Fibroblast of the conjunctiva (primary cell): ENCODE results near the gene ASCL2.
"Not testable (repeated sequence)": the region's sequence is repeated elsewhere in the genome, so short reads cannot be mapped to it uniquely, and the experiment has no call there.

Source experiments
- DNase-seq: peaks from one replicate; pipeline ENCODE4 v3.0.0-alpha.2; 2010; ENCODE audit warnings: low read depth

Gene ASCL2

DNA sequence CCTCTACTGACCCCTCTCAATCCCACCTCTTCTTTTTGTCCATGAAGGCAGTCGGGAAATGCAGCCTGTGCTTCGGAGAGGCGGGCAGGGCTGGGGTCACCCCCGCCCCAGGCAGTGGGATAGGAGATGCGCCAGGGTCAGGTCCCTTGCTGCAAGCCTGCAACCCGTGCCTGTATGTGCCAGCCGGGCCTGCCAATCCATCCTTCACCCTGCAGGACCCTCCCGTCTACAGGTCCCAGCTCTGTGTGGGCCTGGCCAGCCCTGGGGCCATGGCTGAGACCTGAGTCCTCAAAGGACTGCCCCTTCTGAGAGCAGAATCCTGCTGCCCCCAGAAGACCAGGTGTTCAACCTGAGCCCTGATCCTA is 10.9 kb downstream of the ASCL2 start:
- no peak for DNase-seq

DNA sequence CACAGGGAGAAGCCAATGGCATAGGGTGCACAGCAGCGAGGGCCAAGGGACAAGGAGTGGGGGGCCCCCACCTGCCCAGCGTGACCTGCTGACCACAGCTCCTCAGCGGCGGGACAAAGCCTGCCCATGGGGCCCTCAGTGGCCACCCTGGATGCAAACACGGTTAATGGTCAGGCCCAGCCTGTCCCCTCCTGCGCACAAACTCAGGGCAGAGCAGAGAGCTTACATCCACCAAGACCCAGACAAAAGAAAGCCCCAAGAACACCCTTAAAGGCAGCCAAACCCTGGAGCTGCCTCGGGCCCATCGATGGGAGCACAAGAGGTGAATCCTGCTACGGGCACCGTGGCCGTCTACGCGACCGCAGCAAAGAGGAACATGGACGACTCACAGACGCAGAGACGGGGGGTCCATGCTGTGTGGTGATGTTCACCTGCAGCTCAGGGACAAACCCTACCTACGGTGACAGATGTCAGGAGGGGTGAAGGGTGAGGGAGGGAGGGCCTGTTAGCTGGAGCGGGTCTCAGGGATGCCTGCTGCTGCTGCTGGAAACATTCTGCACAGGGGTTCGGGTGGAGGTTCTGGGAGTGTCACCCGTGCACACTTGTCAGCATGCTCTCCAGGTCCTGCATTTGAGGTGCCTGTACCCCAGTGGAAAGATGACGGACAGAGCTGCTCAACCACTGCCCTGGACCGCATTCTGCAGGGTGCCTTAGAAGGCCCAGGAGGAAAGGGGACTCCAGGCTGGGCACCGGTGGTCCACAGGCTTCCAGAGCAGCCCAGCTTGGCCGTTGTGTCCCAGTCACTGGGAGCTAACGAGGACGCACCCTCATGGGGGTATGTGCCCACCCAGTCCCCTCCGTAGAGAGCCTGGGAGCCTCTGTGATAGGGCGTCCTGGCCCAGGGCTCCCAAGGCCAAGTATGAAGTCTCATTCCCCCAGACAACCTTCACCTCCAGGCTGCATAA is 11.6 kb downstream of the ASCL2 start:
- no peak for DNase-seq

DNA sequence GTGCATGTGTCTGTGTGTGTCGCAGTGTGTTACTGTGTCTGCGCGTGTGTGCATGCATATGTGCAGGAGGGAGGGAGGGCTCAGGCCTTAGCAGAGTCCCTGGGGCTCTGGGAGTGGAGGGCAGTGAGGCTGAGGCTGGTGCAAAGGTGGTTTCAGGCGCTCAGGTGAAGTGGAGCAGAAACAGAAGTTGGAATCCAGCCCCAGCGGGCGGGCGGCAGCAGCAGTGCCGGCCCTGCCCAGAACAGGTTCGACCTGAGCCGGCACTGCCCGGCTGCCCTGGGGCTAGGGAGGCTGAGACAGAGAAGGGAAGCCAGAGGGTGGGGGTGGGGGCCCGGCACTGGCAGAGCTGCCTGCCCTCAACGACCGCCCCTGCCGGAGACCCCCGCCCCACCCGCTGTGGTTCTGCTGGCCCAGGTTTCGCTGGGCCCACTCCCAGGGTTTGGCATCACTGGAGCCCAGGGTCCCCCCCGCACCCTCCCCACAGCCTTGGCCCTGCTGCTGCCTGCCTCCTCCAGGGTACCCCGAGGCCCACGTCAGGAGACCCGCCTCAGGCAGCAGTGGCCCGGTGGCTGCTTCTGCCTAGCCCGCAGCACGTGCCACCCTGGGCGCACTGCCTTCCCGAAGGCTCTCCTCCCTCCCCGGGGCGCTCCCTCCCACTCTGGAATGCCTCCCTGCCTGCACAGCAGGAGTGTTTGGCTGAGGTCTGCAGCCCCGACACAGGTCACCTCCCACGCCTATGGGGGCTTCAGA is 13.3 kb downstream of the ASCL2 start:
- DNase-seq = no peak

DNA sequence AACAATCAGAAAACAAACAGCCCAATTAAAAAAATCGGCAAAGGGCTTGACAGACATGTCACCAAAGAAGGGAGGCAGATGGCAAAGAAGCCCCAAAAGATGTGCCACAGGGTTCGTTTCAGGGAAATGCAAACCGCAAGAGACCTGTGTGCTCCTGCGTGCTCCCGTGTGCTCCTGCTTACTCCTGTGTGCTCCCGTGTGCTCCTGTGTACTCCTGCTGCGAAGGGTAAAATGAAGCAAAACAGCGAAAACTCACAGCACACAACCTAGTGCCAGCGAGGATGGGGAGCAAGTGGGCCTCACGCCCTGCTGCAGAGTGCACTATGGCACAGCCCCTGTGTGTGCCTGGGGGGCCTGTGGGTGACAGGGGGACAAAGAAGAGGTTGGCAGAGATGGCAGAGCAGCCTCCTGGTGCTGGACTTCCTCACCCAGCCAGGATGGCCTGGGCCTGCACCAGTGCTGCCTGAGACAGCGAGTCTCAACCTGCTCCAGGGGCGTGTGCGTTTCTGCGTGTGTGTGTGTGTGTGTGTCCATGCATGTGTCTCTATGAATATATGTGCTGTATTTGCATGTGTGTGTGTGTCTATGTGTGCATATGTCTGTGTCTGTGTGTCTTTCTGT is 14.0 kb downstream of the ASCL2 start:
- DNase-seq = no peak

DNA sequence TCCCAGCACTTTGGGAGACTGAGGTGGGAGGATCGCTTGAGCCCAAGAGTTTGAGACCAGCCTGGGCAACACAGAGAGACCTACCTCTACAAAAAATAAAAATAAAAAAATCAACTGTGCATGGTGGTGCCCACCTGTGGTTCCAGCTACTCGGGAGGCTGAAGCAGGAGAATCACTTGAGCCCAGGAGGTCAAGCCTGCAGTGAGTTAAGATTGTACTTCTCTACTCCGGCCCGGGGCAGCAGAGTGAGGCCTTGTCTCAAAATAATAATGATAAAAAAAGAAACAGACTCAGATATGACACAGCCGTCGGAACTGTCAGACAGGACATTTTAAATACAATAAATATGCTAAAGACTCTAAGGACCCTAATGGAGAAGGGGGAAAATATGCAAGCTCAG is 18.4 kb downstream of the ASCL2 start:
- no peak for DNase-seq

DNA sequence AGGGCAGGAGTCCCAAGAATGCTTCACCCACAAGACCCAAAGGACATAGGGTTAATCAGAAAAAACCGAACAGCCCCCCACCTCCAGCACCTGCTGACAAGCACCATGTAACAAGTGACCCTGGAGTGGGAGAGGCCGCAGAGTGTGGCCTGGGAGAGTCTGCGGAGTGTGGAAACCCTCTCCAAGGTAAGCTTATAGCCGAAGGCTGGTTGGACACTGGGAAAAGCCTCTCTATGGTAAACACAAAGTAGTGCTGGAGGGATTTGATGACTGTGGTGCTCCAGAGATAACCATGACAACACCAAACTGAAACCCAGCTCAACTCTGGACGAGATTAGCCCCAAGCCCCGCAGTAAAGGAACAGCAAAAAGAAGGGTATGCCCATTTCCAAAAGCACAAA is 19.2 kb downstream of the ASCL2 start:
- DNase-seq = no peak

DNA sequence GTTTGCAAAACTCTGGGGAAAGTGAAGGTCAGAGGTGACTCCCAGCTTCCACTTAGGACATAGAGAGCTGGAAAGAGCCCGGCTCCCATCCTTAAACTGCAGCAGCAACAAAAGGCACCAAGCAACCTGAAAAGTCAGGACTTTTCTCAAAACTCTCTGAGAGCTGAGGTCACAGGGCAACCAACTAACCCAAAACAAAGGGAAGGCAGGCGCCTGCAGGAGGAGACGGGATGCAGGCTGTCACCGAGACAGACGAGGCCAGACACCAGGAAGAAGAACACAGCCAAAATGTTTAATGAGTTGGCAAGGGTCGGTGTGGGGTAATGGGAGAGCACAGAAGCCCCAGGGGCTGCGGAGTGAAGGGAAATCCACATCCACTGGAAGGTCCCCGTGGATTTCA is 19.9 kb downstream of the ASCL2 start:
- no peak for DNase-seq

DNA sequence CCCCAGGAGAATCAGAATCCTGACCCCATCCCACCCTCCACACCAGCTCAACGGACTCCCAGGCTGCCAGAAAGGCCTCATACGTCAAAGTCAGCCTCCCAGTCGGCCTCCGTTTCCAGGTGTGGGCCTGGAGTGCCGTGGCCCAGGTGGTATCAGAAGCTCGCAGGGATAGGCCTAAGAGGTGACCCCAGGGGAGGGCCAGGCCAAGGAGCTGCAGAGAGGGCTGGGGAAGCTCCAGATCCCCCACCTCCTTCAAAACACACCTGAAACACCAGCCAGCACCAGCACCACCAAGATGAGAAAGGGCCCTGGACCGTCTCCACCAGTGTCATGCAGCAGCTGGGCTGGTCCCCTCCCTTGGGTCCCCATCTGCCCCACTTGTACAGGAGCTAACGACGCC is 20.3 kb downstream of the ASCL2 start:
- DNase-seq = no peak

DNA sequence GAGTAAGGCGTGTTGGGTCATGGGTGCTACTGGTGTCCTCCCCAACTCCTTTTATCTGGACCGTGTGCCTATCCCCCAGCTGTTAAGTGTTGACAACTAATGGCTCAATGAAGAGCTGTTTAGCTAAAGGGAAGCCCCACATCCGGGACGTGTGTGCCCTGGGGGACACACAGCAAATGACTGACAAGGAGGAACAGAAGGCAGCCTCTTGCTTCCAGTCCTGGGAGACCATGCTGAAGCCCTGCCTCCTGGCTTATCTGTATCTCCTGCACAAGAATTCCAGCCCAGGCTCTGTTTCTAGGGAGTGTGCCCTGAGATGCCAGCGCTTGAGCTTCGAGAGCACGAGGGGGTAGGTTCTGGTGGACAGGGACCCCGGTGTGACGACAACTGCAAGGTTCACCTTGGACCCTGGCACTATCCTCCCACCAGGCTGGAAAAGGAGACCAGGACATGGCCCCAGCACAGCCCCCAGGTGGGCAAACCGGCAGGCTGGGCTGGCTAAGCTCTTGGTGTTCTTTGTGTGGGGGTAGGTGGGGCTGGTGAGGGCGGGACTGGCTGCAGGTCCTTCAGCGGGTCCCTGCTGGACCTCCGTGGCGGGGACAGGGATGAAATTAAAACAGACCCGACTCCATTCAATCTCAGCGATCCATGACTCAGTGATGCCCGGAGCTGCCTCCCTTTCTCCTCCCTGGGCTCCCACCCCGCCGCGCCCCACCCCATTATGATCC is 21.0 kb downstream of the ASCL2 start:
- no peak for DNase-seq

DNA sequence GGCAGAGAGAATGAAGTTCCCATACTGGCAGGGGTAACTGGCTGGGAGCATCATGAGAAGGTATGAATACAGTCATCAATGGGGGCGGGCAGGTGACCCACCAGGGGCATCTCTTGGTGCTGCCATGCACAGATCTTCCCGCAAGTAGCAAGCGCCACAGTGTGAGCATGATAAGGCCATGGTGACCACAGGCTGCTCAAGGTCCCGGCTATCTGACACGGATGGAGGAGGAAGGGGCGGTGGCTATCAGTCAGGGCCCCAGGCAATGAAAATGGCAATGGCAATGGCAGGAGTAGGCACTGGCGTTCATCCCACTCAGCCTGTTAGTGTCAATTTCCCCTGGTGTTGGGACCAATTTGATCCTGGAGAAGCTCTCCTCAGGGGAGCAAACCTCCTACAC is 21.6 kb downstream of the ASCL2 start:
- DNase-seq = no peak

DNA sequence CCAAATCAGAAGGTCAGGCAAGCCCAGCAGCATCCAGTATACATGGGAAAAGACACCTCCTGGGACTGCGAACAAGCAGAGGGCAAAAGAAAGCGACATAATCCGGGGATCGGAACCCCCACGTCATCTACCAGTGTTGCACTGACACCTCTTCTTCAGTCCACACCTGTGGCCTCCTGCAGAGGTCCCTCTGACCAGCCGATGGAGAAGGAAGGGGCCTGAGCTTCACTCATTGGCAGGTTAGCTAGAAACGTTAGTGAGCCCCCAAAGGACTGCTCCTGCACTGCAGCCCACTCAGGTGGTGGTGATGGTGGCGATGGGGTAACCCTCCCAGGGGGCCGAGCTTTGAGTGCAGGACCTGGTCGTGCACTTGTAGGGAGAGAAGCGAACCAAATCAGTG is 22.1 kb downstream of the ASCL2 start:
- DNase-seq = no peak

DNA sequence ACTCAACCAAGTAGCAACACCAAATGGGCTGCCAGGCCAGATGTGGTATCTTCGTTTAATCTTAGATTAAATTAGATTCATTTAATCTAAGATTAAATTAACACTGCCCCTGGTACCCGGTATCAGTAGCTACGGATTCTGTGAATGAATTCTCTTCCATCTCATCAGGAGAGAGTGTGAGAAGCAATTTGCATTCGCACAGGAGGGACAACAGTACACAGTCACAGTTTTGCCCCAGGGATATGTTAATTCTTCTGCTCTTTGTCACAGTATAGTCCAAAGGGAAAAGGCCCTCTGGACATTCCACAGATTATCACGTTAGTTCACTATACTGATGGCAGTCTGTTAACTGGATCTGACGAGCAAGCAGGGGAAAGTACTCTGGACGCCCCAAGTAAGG is 22.9 kb downstream of the ASCL2 start:
- DNase-seq = no peak

DNA sequence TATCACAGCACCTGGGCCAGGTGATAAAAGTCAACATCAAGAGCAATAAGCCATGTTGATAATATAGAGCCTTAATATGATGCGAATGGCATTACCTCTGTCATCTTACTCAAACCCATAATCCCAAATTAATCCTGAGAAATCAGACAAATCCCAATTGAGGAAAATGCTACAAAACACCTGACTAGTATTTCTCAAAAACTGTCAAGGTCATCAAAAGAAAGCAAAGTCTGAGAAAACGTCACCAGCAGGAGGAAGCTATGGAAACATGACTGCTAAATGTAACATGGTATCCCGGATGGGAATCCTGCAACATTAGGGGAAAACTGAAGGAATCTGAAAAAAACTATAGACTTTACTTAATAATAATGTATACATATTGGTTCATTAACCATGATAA is 29.6 kb downstream of the ASCL2 start:
- no peak for DNase-seq

DNA sequence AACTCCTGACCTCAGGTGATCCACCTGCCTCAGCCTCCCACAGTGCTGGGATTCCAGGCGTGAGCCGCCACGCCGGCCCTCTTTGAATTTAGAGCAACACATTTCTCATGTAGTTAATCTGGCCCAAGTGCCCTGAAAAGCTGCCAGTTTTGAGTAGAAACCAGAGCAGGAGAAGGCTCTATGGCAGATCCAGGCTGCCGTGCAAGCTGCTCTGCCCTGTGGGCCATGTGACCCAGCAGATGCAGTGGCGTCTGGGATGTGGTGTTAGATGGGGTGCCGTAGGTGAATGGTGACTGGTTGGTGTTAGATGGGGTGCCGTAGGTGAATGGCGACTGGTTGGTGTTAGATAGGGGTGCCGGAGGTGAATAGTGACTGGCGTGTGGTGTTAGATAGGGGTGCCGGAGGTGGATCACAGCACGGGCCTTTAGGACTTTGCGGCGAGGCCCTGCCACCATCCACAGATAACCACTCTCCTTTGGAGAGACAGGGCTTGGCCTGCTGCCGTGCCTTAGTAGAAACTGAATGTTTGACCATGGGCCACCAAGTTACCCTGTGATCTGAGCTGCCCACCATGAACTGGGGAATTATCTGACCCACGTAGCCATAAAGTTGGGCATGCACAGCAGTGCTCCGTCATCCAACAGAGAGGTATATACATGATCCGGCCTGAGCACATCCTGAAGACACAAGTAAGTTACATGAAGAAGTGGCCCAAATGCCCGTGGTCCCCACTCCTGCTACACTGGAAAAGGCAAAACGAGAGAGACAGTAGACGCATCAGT is 32.7 kb downstream of the ASCL2 start:
- no peak for DNase-seq

DNA sequence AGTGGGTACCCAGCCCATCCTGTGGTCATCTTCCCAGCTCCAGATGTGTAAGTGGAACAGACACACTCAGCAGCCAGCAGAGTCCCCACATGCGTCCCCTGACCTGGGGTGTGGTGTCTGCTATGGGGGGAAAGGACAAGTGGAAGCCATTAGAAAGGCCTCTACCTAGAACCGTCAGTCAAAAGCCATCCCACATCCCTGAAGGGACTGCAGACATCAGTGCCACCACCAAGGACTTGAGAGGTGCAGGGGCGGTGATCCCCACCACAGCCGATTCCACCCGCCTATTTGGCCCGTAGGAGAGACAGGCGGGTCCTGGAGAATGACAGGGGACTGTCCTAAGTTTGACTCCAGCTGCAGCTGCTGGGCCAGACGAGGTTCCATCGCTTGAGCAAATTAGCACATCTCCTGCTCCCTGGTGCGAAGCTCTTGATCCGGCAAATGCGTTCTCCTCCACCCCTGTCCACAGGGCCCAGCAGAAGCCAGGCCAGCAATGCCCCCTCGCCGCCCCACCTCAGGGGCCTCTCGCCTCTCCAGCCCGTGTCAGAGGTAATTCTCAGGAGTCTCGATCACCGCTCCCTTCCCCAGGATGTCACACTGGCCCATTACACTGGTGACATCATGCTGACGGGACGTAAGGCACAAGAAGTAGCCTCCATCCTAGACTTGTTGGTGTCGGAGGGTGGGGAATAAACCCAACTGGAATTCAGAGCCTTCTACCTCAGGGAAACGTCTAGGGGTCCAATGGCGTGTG is 33.8 kb downstream of the ASCL2 start:
- DNase-seq = not testable (repeated sequence)

DNA sequence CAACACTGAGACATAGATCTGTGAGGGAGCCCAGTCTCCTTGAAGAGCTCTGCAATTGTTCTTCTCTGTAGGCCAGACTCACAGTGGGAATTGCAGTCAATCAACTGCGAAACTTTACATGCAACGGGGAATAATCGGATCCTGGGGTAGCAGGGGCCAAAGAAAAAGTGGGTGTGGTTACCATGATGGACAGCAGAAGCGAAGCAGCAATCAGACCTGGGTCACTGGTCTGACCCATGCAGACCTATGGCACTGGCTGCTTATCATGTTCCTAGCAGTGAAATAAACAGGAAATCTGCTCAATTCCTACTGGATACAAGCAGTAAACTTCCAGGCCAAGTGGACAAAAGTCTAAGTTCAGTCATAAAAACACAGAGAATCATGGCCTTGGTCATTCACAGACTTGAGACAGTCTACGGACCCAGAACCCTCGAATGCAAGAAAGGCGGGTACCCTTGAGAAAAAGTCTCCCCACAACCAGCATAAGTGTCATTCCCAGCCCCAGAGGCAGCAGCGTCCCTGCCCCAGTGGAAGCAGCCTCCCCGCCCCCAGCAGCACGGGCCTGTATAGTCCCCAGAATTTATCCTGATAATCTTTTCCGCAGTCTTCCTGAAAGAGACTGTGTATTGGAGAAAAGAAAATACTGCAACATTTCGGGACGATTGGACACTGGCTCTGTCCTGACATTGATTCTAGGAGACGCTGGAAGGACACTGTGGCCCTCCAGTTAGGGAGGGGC is 34.6 kb downstream of the ASCL2 start:
- no peak for DNase-seq

DNA sequence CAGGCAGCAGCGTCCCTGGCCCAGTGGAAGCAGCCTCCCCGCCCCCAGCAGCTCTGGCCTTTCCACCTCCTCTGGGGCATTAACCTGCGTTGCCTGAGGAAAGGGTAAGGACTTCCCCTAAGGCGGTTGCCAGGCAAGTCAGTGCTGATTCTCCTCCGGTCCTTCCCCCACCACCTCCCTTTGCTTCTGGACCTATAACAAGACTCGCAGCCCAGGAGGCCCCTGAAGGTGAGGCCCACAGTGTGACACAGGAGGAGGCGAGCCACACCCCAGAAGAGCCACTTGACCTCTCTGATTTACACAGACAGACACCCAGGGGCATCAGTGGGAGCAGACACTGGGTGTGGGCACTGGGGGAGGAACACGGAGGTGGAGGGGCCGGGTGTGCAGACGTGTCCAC is 35.4 kb downstream of the ASCL2 start:
- no peak for DNase-seq

DNA sequence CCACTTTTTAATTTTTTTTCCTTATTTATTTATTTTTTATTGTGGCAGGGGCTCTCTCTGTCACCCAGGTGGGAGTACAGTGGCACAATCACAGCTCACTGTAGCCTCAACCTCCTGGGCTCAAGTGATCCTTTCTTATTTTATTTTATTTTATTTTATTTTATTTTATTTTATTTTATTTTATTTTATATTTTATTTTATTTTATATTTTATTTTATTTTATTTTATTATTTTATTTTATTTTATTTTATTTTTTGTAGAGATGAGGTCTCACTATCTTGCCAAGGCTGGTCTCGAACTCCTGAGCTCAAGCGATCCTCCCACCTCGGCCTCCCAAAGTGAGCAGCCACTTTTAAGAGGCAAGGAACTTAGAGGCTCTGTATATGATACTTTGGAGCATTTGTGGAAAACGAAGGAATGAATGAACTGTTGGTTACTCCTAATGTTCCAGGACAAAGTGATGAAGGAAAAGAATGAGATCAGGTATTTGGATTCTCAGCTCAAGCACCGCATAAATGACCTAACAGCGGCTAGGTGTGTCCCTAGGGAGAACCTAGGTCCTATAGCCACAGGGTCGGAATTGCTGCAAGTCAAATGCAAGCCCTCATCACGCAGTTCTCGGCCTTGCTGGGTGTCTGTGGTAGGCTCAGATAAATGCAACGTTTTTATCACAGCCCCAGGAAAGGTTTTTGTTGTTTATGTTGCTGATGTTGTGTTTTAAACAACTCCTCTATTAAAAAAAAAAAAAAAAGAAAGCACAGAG is 36.5 kb downstream of the ASCL2 start:
- no peak for DNase-seq

DNA sequence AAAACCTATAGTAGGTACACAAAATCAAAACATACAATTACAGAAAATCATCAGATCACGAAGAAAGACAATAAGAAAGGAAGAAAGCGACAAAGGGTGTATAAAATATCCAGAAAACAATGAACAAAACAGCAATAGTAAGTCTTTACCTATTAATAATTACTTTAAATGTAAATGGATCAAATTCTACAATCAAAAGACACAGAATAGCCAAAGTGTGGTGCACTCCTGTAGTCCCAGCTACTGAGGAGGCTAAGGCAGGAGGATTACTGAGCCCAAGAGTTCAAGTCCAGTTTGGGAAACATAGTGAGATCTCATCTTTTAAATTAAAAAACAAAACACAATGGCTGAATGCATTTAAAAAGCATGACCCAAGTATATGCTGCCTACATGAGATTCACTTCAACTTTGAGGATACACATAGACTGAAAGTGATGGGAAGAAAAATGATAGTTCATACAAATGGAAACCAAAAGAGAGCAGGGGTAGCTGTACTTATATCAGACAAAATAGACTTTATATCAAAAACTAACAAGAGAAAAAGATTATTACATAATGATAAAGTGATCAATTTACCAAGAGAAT is 40.6 kb downstream of the ASCL2 start:
- no peak for DNase-seq
